HepG2 (cell line): ENCODE measurements around the gene LMAN2. TPM values are rescaled to one million over a fixed set of nuclear protein-coding genes. Genes with fewer than 3 reads are reported as not detected.

Source experiments
- ELF1 ChIP-seq: sonication (generic); formaldehyde crosslinking; IDR thresholded peaks from 2 replicates; pipeline ENCODE4 v1.4.0; 2020; ENCODE audit warnings: missing genetic modification reagents
- HMG20B ChIP-seq: conservative IDR thresholded peaks from 2 replicates; pipeline ENCODE4 v1.6.1; 2016; ENCODE audit warnings: missing genetic modification reagents, missing compliant biosample characterization
- KDM4B ChIP-seq: sonication (generic); formaldehyde crosslinking; IDR thresholded peaks from 2 replicates; pipeline ENCODE4 v1.4.0; 2020; ENCODE audit warnings: missing genetic modification reagents
- MTA3 ChIP-seq: sonication (generic); formaldehyde crosslinking; IDR thresholded peaks from 2 replicates; pipeline ENCODE4 v1.4.0; 2020; ENCODE audit warnings: missing genetic modification reagents
- MTF2 ChIP-seq: sonication (generic); formaldehyde crosslinking; IDR thresholded peaks from 2 replicates; pipeline ENCODE4 v1.5.0; 2020; ENCODE audit warnings: missing genetic modification reagents, borderline replicate concordance
- PHB2 ChIP-seq: fragments of 450-650 bp; IDR thresholded peaks from 2 replicates; pipeline ENCODE4 v1.6.1; 2018; ENCODE audit not compliant: partially characterized antibody
- RARG ChIP-seq: sonication (generic); formaldehyde crosslinking; IDR thresholded peaks from 2 replicates; pipeline ENCODE4 v1.4.0; 2020; ENCODE audit warnings: low read depth, mild to moderate bottlenecking, missing genetic modification reagents
- SOX5 ChIP-seq: IDR thresholded peaks from 2 replicates; pipeline ENCODE4 v1.6.1; 2016; ENCODE audit warnings: borderline replicate concordance
- ZNF333 ChIP-seq: sonication (generic); formaldehyde crosslinking; IDR thresholded peaks from 2 replicates; pipeline ENCODE4 v1.4.0; 2020; ENCODE audit warnings: mild to moderate bottlenecking, missing genetic modification reagents, borderline replicate concordance
- ZNF605 ChIP-seq: sonication (generic); formaldehyde crosslinking; IDR thresholded peaks from 2 replicates; pipeline ENCODE4 v1.8.0; 2022; ENCODE audit warnings: mild to moderate bottlenecking, missing genetic modification reagents
- polyA plus RNA-seq, 8 experiments: library from polyadenylated mRNA; depleted of rRNA in 3 of 8; stranded (reverse) in 7 of 8; unstranded in 1 of 8; fragments of >200 nt; fragmentation: Illumina TruSeq in 4 of 8; extraction: Trizol in 4 of 8; gene quantifications; 2 replicates each; pipeline versions ENCODE4 v1.2.1 to v1.2.3, GENCODE V29; 2011 to 2016; ENCODE audit warnings: low read depth in 4 of 8, missing spikeins in 1 of 8, mixed read lengths in 1 of 8; ENCODE audit not compliant: insufficient read depth in 1 of 8
- total RNA-seq, 5 experiments: library from RNA; depleted of rRNA; stranded (reverse); fragments of >200 nt; fragmentation: Illumina TruSeq; extraction: Trizol; gene quantifications; 2 replicates each; pipeline ENCODE4 v1.2.3, GENCODE V29; 2016; ENCODE audit warnings: low read depth in 1 of 5
- TF ChIP-seq, protein P1 (sequence below): sonication (generic); formaldehyde crosslinking; IDR thresholded peaks from 2 replicates; pipeline ENCODE4 v1.5.0; 2020; ENCODE audit warnings: mild to moderate bottlenecking, missing genetic modification reagents, borderline replicate concordance
- TF ChIP-seq, protein P2 (sequence below): sonication (generic); formaldehyde crosslinking; IDR thresholded peaks from 2 replicates; pipeline ENCODE4 v1.4.0; 2020; ENCODE audit warnings: missing genetic modification reagents
- TF ChIP-seq, protein P3 (sequence below): sonication (generic); formaldehyde crosslinking; IDR thresholded peaks from 2 replicates; pipeline ENCODE4 v1.9.0; 2021; ENCODE audit warnings: mild to moderate bottlenecking, missing genetic modification reagents

Gene LMAN2
- total and polyA plus RNA-seq, 2 of the 13 experiments (the other 11 are each of a cell fraction or from before 2014, with no cell fraction given), result 191 to 197 TPM

DNA sequence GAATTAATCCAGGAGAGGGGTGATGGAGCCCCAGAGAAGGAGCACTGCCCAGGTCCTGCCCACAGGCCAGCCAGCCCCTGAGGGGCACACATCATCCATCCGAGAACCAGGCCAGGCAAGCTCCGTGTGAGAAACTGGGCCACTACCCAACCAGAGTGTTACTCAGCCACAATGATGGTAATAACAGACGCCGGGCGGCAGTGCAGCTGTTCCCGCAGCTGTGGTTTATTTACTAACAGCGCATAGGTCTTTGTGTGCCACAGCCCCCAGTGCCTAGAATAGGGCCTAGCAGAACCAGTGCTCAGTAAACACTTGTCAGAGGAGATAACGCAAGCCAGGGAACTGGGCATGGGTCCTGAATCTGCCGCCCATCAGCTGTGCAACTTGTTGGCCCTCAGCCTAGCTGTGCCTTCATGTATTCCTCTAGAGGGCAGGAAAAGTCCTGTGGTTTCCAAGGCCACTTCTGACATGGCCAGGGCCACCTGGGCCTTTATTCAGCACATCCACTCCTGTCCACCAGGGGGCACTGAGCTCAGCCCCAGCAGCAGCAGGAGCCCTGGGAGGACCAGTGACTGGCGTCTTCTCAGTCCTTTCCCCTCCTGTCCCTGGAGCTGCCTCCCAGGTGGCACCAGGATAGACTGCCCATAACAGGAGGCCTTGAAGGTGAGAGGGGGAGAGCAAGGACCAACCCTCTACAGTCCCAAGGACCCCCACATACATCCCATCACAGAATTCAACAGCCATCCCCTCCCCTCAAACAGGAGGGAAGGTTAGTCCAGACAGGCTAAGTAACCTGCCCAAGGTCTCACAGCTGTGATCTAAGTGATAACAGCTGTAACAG lies 41.9 kb downstream of the LMAN2 start (continued):
- TF ChIP-seq, protein P1, sequence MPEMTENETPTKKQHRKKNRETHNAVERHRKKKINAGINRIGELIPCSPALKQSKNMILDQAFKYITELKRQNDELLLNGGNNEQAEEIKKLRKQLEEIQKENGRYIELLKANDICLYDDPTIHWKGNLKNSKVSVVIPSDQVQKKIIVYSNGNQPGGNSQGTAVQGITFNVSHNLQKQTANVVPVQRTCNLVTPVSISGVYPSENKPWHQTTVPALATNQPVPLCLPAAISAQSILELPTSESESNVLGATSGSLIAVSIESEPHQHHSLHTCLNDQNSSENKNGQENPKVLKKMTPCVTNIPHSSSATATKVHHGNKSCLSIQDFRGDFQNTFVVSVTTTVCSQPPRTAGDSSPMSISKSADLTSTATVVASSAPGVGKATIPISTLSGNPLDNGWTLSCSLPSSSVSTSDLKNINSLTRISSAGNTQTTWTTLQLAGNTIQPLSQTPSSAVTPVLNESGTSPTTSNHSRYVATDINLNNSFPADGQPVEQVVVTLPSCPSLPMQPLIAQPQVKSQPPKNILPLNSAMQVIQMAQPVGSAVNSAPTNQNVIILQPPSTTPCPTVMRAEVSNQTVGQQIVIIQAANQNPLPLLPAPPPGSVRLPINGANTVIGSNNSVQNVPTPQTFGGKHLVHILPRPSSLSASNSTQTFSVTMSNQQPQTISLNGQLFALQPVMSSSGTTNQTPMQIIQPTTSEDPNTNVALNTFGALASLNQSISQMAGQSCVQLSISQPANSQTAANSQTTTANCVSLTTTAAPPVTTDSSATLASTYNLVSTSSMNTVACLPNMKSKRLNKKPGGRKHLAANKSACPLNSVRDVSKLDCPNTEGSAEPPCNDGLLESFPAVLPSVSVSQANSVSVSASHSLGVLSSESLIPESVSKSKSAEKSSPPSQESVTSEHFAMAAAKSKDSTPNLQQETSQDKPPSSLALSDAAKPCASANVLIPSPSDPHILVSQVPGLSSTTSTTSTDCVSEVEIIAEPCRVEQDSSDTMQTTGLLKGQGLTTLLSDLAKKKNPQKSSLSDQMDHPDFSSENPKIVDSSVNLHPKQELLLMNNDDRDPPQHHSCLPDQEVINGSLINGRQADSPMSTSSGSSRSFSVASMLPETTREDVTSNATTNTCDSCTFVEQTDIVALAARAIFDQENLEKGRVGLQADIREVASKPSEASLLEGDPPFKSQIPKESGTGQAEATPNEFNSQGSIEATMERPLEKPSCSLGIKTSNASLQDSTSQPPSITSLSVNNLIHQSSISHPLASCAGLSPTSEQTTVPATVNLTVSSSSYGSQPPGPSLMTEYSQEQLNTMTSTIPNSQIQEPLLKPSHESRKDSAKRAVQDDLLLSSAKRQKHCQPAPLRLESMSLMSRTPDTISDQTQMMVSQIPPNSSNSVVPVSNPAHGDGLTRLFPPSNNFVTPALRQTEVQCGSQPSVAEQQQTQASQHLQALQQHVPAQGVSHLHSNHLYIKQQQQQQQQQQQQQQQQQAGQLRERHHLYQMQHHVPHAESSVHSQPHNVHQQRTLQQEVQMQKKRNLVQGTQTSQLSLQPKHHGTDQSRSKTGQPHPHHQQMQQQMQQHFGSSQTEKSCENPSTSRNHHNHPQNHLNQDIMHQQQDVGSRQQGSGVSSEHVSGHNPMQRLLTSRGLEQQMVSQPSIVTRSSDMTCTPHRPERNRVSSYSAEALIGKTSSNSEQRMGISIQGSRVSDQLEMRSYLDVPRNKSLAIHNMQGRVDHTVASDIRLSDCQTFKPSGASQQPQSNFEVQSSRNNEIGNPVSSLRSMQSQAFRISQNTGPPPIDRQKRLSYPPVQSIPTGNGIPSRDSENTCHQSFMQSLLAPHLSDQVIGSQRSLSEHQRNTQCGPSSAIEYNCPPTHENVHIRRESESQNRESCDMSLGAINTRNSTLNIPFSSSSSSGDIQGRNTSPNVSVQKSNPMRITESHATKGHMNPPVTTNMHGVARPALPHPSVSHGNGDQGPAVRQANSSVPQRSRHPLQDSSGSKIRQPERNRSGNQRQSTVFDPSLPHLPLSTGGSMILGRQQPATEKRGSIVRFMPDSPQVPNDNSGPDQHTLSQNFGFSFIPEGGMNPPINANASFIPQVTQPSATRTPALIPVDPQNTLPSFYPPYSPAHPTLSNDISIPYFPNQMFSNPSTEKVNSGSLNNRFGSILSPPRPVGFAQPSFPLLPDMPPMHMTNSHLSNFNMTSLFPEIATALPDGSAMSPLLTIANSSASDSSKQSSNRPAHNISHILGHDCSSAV (CRISPR knock-in tag), result no peak
- TF ChIP-seq KDM4B (no peak), PHB2 (no peak), MTA3 (CRISPR knock-in tag) (no peak), MTF2 (CRISPR knock-in tag) (no peak), ZNF605 (CRISPR knock-in tag) (0 out of 2 replicates have a peak, but pooled peaks have one; percentile 43), ELF1 (CRISPR knock-in tag) (no peak), RARG (no peak), SOX5 (CRISPR knock-in tag) (no peak), ZNF333 (CRISPR knock-in tag) (no peak), HMG20B (no peak)
- TF ChIP-seq, protein P2, sequence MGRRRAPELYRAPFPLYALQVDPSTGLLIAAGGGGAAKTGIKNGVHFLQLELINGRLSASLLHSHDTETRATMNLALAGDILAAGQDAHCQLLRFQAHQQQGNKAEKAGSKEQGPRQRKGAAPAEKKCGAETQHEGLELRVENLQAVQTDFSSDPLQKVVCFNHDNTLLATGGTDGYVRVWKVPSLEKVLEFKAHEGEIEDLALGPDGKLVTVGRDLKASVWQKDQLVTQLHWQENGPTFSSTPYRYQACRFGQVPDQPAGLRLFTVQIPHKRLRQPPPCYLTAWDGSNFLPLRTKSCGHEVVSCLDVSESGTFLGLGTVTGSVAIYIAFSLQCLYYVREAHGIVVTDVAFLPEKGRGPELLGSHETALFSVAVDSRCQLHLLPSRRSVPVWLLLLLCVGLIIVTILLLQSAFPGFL (CRISPR knock-in tag), result no peak
- TF ChIP-seq, protein P3, sequence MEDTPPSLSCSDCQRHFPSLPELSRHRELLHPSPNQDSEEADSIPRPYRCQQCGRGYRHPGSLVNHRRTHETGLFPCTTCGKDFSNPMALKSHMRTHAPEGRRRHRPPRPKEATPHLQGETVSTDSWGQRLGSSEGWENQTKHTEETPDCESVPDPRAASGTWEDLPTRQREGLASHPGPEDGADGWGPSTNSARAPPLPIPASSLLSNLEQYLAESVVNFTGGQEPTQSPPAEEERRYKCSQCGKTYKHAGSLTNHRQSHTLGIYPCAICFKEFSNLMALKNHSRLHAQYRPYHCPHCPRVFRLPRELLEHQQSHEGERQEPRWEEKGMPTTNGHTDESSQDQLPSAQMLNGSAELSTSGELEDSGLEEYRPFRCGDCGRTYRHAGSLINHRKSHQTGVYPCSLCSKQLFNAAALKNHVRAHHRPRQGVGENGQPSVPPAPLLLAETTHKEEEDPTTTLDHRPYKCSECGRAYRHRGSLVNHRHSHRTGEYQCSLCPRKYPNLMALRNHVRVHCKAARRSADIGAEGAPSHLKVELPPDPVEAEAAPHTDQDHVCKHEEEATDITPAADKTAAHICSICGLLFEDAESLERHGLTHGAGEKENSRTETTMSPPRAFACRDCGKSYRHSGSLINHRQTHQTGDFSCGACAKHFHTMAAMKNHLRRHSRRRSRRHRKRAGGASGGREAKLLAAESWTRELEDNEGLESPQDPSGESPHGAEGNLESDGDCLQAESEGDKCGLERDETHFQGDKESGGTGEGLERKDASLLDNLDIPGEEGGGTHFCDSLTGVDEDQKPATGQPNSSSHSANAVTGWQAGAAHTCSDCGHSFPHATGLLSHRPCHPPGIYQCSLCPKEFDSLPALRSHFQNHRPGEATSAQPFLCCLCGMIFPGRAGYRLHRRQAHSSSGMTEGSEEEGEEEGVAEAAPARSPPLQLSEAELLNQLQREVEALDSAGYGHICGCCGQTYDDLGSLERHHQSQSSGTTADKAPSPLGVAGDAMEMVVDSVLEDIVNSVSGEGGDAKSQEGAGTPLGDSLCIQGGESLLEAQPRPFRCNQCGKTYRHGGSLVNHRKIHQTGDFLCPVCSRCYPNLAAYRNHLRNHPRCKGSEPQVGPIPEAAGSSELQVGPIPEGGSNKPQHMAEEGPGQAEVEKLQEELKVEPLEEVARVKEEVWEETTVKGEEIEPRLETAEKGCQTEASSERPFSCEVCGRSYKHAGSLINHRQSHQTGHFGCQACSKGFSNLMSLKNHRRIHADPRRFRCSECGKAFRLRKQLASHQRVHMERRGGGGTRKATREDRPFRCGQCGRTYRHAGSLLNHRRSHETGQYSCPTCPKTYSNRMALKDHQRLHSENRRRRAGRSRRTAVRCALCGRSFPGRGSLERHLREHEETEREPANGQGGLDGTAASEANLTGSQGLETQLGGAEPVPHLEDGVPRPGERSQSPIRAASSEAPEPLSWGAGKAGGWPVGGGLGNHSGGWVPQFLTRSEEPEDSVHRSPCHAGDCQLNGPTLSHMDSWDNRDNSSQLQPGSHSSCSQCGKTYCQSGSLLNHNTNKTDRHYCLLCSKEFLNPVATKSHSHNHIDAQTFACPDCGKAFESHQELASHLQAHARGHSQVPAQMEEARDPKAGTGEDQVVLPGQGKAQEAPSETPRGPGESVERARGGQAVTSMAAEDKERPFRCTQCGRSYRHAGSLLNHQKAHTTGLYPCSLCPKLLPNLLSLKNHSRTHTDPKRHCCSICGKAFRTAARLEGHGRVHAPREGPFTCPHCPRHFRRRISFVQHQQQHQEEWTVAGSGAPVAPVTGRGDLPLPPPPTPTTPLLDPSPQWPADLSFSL, result no peak
